Endothelial cell of umbilical vein (primary cell): ENCODE results near the gene CDC14B. TPM values are rescaled to one million over a fixed set of nuclear protein-coding genes. Genes with fewer than 3 reads are reported as not detected.

Experiments
- BruUV-seq: library from RNA; stranded (reverse); fragments of 400-500 nt; replicated peaks from 2 replicates; lab custom pipeline; 2021; lab: Mats Ljungman, UMichigan
- CTCF ChIA-PET: fragments of 300-600, 350-600 bp; sonication (Branson Sonifier 250); formaldehyde crosslinking; loops from one replicate; lab custom pipeline; 2021; ENCODE audit warnings: antibody characterized with exemption, inconsistent platforms; lab: Charles Lee
- POLR2A ChIA-PET: fragments of 300-600, 350-600 bp; sonication (Branson Sonifier 250); formaldehyde crosslinking; loops from one replicate; lab custom pipeline; 2021; ENCODE audit warnings: antibody characterized with exemption, inconsistent platforms; lab: Charles Lee
- DNase-seq: peaks from one replicate; pipeline ENCODE4 v3.0.0-alpha.2; 2011; ENCODE audit warnings: low read depth, low spot score
- FAIRE-seq: peaks from 2 replicates; lab custom pipeline; 2011; peaks lifted over from hg19 to GRCh38; lab: Jason Lieb, UNC
- H2AFZ ChIP-seq: 2 replicates; pipeline ENCODE4 v1.6.0; 2012; ENCODE audit warnings: low read depth, low read length, control low read depth, inconsistent platforms
- H3K27ac ChIP-seq: 2 replicates; pipeline ENCODE4 v1.5.1; 2011; ENCODE audit warnings: low read depth, mild to moderate bottlenecking, control low read depth, low read length, moderate library complexity; ENCODE audit not compliant: insufficient read depth
- H3K27me3 ChIP-seq, 2 experiments: 2 replicates each; pipeline versions ENCODE4 v1.6.0 to v1.6.1; 2011; ENCODE audit warnings: low read length in 2 of 2, mixed read lengths in 1 of 2; ENCODE audit not compliant: control insufficient read depth in 2 of 2, insufficient read depth in 2 of 2
- H3K36me3 ChIP-seq, 2 experiments: 2 replicates in 1 of 2; 3 replicates in 1 of 2; pipeline ENCODE4 v1.5.1; 2011; ENCODE audit warnings: low read length in 2 of 2, mild to moderate bottlenecking in 1 of 2, moderate library complexity in 1 of 2; ENCODE audit not compliant: control insufficient read depth in 2 of 2, insufficient read depth in 2 of 2; ENCODE audit errors: extremely low read depth in 1 of 2
- H3K4me1 ChIP-seq: 3 replicates; pipeline ENCODE4 v1.5.1; 2011; ENCODE audit warnings: mild to moderate bottlenecking, low read length; ENCODE audit not compliant: control insufficient read depth, insufficient read depth; ENCODE audit errors: extremely low read depth
- H3K4me2 ChIP-seq: 2 replicates; pipeline ENCODE4 v1.6.1; 2011; ENCODE audit warnings: low read length, control low read depth, mixed read lengths; ENCODE audit not compliant: insufficient read depth
- H3K4me3 ChIP-seq, 3 experiments: fragments of 200-600 bp in 1 of 3; sonication (generic), shearing (Covaris generic) in 1 of 3; replicated peaks in 1 of 3; 2 replicates each; pipeline ENCODE4 v1.5.1; 2011 to 2016; ENCODE audit warnings: control low read depth in 3 of 3, low read length in 3 of 3, mild to moderate bottlenecking in 2 of 3, inconsistent platforms in 1 of 3, low read depth in 1 of 3, moderate library complexity in 1 of 3; ENCODE audit not compliant: insufficient read depth in 1 of 3
- H3K79me2 ChIP-seq: 2 replicates; pipeline ENCODE4 v1.6.0; 2012; ENCODE audit warnings: low read length, inconsistent platforms; ENCODE audit not compliant: control insufficient read depth, insufficient read depth
- H3K9ac ChIP-seq: replicated peaks from 2 replicates; pipeline ENCODE3; 2011; ENCODE audit warnings: low read length, control low read depth; ENCODE audit not compliant: insufficient read depth; ENCODE audit errors: extremely low read depth
- H3K9me1 ChIP-seq: replicated peaks from 3 replicates; pipeline ENCODE4 v1.6.0; 2011; ENCODE audit warnings: mild to moderate bottlenecking, low read length; ENCODE audit not compliant: control insufficient read depth, insufficient read depth; ENCODE audit errors: extremely low read depth
- H3K9me3 ChIP-seq: replicated peaks from 2 replicates; pipeline ENCODE4 v1.5.1; 2012; ENCODE audit warnings: low read length, inconsistent platforms; ENCODE audit not compliant: control insufficient read depth, insufficient read depth
- H4K20me1 ChIP-seq: replicated peaks from 2 replicates; pipeline ENCODE3; 2011; ENCODE audit warnings: mild to moderate bottlenecking, low read length; ENCODE audit not compliant: control insufficient read depth, insufficient read depth; ENCODE audit errors: extremely low read depth
- EZH2 ChIP-seq: IDR thresholded peaks from 2 replicates; pipeline ENCODE4 v1.6.1; 2012; ENCODE audit warnings: borderline replicate concordance, low read depth, mild to moderate bottlenecking, moderate library complexity, low read length, inconsistent platforms; ENCODE audit not compliant: severe bottlenecking
- FOS ChIP-seq: IDR thresholded peaks from 2 replicates; pipeline ENCODE4 v1.6.1; 2011; ENCODE audit warnings: mild to moderate bottlenecking, low read length, moderate library complexity, borderline replicate concordance; ENCODE audit not compliant: insufficient read depth
- GATA2 ChIP-seq: IDR thresholded peaks from 2 replicates; pipeline ENCODE4 v1.7.0; 2011; ENCODE audit warnings: low read depth, mild to moderate bottlenecking, moderate library complexity, mixed read lengths, low read length; ENCODE audit not compliant: insufficient read length, insufficient read depth
- JUN ChIP-seq: IDR thresholded peaks from 2 replicates; pipeline ENCODE4 v1.6.1; 2011; ENCODE audit warnings: borderline replicate concordance, low read depth; ENCODE audit not compliant: insufficient read length, insufficient read depth
- MAX ChIP-seq: IDR thresholded peaks from 2 replicates; pipeline ENCODE4 v1.6.1; 2011; ENCODE audit not compliant: insufficient read depth, insufficient read length
- MYC ChIP-seq: IDR thresholded peaks from one replicate; pipeline ENCODE4 v1.6.1; 2011; ENCODE audit warnings: mild to moderate bottlenecking, low read depth, low read length
- POLR2A ChIP-seq: IDR thresholded peaks from 2 replicates; pipeline ENCODE4 v1.6.1; 2012; ENCODE audit warnings: low read depth, mild to moderate bottlenecking, control low read depth, low read length
- POLR2AphosphoS5 ChIP-seq: IDR thresholded peaks from 2 replicates; pipeline ENCODE4 v1.6.1; 2012; ENCODE audit warnings: low read depth, mild to moderate bottlenecking, control low read depth, low read length, moderate library complexity; ENCODE audit not compliant: insufficient read depth
- dilution Hi-C: fragments of 300-500 bp; cut with MboI; formaldehyde crosslinking; loops from one replicate; pipeline ENCODE4 v1.15.0; 2019; ENCODE audit warnings: low sequenced_read_pairs; ENCODE audit not compliant: extremely low pct_ligation_motif_present
- intact Hi-C: fragments of 100-400 bp; cut with micrococcal nuclease; formaldehyde crosslinking; loops from one replicate; pipeline ENCODE4 v1.10.0; 2022
- polyA plus RNA-seq, 4 experiments: library from polyadenylated mRNA; depleted of rRNA in 3 of 4; stranded (reverse) in 3 of 4; unstranded in 1 of 4; fragments of >200 nt; gene quantifications; 2 replicates each; pipeline versions ENCODE4 v1.2.1 to v1.2.3, GENCODE V29; 2011 to 2012; ENCODE audit warnings: missing spikeins in 1 of 4
- total RNA-seq: library from RNA; stranded (reverse); gene quantifications from 2 replicates; pipeline ENCODE4 v1.2.3, GENCODE V29; 2021
- TF ChIP-seq, protein P1 (sequence below), 2 donors: IDR thresholded peaks; 1 replicate in 1 of 2; 2 replicates in 1 of 2; pipeline ENCODE4 v1.5.1; 2011; ENCODE audit warnings: low read length in 2 of 2, mild to moderate bottlenecking in 2 of 2, moderate library complexity in 2 of 2, control low read depth in 1 of 2, inconsistent platforms in 1 of 2, low read depth in 1 of 2; ENCODE audit not compliant: insufficient read depth in 1 of 2; ENCODE audit errors: extremely low read depth in 1 of 2

The CDC14B gene
- total and polyA plus RNA-seq, 2 donors (not counting 3 experiments of a cell fraction or from before 2014, with no cell fraction given) = 0.39 to 0.93 TPM

GRCh38 chr9:96487949-96488348 is 131.7 kb downstream of the CDC14B start:
- H3K36me3 ChIP-seq = peaks cover 3 to 6% of the 10 kb centered on the region in 2 experiments
- TF ChIP-seq GATA2 (no peak), POLR2A (no peak), MYC (no peak), MAX (no peak), FOS (no peak), EZH2 (no peak), POLR2AphosphoS5 (no peak), JUN (no peak)
- TF ChIP-seq, protein P1, sequence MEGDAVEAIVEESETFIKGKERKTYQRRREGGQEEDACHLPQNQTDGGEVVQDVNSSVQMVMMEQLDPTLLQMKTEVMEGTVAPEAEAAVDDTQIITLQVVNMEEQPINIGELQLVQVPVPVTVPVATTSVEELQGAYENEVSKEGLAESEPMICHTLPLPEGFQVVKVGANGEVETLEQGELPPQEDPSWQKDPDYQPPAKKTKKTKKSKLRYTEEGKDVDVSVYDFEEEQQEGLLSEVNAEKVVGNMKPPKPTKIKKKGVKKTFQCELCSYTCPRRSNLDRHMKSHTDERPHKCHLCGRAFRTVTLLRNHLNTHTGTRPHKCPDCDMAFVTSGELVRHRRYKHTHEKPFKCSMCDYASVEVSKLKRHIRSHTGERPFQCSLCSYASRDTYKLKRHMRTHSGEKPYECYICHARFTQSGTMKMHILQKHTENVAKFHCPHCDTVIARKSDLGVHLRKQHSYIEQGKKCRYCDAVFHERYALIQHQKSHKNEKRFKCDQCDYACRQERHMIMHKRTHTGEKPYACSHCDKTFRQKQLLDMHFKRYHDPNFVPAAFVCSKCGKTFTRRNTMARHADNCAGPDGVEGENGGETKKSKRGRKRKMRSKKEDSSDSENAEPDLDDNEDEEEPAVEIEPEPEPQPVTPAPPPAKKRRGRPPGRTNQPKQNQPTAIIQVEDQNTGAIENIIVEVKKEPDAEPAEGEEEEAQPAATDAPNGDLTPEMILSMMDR (IDR thresholded peaks at IDR 0.05; ENCODE audit: extremely low read depth in 1 of 2, insufficient read depth in 1 of 2, low read depth in 1 of 2, low read length in 2 of 2) = no peak
- no peaks in the 10 kb centered on the region for H3K9me3 ChIP-seq
- intact Hi-C loops (no loop called here), dilution Hi-C loops (no loop called here)
- FAIRE-seq (no peak), DNase-seq (no peak)
- no peak overlapping the region for H2AFZ ChIP-seq
- H3K79me2 ChIP-seq = no peaks in the 10 kb centered on the region
- CTCF ChIA-PET = no interaction called here
- no peaks in the 10 kb centered on the region for H3K27me3 ChIP-seq
- H3K4me3 ChIP-seq = no peak overlapping the region
- POLR2A ChIA-PET = no interaction called here
- BruUV-seq = no TSS peak
- H3K4me2 ChIP-seq = no peak overlapping the region
- no peaks in the 10 kb centered on the region for H3K4me1 ChIP-seq
- H3K9ac ChIP-seq = no peak overlapping the region
- no peaks in the 10 kb centered on the region for H4K20me1 ChIP-seq
- H3K9me1 ChIP-seq = no peaks in the 10 kb centered on the region
- H3K27ac ChIP-seq = no peak overlapping the region
